GM18508 (cell line): ENCODE results near the gene CNGB1.
"Not testable (repeated sequence)": the region's sequence is repeated elsewhere in the genome, so short reads cannot be mapped to it uniquely, and the experiment has no call there.

ENCODE experiments used
- ATAC-seq: cut with Tn5 transposase; IDR thresholded peaks from one replicate; pipeline ENCODE4 v1.9.1; 2021; ENCODE audit warnings: moderate number of reproducible peaks; ENCODE audit not compliant: insufficient read depth, unreplicated experiment

The CNGB1 gene

GRCh38 chr16:57978070-57978465 is 7.1 kb upstream of the CNGB1 start:
- ATAC-seq, result not testable (repeated sequence)

DNA sequence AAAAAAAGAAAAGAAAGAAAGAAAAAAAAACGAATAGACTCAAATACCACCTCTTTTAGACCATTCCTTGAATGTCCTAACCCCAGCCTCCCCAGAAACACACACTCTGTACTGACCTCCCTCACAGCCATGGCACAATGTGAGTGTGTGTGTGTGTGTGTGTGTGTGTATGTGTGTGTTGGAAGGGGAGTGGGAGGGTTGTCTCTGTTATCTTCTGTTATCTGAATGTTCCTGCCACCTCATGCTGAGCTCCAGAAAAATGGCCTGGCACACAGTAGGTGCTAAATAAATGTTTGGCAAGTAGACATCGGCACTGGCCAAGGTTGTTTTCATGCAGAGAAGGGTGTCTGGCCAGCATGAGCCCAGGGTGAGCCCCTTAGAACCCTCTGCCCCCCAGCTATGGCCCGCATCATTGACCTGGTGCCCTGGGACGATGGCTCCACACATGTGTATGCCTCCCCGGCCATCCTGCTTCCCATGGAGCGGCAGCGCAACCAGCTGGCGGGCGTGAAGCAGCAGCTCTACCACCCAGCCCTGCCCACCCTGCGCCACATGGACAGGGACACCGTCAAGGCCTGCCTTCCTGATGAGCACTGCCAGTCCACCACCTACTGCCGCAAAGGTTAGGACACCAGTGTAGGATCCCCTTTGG is 6.6 kb upstream of the CNGB1 start:
- ATAC-seq, result no peak

- no peak for ATAC-seq
These were observed 5.4 kb upstream of the CNGB1 start for GRCh38 chr16:57976331-57976796.

- no peak for ATAC-seq
These were observed 1.4 kb upstream of the CNGB1 start for GRCh38 chr16:57972306-57972705.

- no peak for ATAC-seq
These were observed 920 bp upstream of the CNGB1 start for GRCh38 chr16:57971848-57972247.

DNA sequence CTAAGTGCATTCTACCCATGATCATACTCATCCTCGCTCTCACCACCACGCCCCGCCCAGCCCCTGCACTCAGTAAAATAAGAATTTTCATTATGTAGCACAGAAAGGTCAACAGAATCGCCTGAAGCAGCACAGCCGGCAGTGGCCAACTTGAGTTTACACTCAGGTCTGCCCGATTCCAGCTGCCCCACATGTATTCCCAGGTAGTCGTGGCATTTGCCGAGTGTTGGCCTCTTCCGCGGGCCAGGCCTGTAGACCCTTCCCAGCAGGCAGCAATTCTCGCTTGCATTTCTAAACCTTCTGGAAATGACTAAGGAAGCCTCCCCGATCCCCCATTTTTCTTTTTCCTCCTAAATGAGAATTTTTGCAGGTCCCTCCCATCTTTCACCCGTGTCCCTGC is 609 bp downstream of the CNGB1 start:
- ATAC-seq, result no peak

- no peak for ATAC-seq
These were observed 1.3 kb downstream of the CNGB1 start for GRCh38 chr16:57969451-57970123.

GRCh38 chr16:57967916-57968315 is 3.0 kb downstream of the CNGB1 start:
- ATAC-seq, result no peak

GRCh38 chr16:57966986-57967385 is 3.9 kb downstream of the CNGB1 start:
- no peak for ATAC-seq

DNA sequence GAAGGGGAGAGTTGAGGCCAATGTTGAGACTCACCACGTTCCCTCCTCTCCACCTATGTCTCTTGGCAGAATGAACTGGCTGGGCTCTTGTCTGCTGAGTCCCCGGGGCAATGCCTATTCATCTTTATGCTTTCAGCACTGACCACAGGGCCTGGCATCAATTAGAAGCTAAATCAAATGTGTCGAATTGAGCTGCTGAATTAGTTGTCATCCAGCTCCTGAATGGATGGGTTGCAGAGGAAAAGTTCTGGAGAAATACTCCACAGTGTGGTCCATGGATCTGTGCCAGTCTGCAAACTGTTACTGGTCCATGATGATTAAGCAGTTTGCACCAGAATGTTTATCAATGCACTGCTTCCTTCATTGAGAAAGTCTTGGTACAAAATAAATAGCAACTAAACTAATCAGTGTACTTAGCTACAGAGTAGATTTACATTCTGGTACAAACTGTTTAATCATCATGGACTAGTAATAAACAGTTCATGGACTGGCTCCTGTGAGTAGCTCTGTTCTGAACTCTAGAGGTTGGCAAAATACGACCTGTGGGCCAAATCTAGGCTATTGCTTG is 4.6 kb downstream of the CNGB1 start:
- ATAC-seq, result no peak

- ATAC-seq, result no peak
These were observed 6.7 kb downstream of the CNGB1 start for GRCh38 chr16:57964157-57964700.

DNA sequence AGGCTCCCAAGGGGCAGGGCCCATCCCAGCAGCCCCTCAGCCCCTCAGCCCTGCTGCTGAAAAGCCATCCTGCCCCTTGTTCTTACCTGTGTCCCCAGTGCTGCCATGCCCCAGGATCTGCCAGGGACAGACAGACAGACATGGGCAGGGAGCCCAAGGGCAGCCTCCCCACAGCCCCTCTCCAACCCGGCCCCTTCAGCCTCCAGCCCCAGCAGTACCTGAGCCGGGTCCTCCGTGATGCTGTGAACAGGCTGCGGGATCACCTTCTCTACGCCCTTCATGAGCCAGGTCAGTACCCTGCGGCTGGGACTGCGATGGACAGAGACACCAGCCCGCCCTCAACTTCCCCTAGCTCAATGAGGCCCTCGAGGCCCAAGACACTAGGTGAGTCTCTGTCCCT is 8.2 kb downstream of the CNGB1 start:
- ATAC-seq, result no peak

DNA sequence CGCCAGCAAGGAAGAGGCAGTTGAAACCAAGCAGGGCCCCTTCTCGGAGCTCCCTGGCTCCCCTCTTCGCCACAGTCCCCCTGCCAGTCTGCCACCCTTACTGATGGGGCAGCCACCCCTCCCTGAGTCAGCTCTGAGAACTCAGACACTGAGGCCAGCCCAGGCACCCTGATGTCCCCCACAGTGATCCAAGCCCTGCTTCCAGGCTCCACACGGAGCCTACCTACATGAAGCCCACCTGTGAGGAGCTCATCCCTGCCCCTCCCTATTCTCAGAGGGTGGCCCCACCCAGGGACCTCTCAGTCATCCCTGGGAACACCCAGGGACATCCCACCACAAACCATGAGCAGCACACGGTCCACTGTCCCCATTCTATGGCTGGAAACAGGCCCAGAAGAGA is 8.9 kb downstream of the CNGB1 start:
- no peak for ATAC-seq

DNA sequence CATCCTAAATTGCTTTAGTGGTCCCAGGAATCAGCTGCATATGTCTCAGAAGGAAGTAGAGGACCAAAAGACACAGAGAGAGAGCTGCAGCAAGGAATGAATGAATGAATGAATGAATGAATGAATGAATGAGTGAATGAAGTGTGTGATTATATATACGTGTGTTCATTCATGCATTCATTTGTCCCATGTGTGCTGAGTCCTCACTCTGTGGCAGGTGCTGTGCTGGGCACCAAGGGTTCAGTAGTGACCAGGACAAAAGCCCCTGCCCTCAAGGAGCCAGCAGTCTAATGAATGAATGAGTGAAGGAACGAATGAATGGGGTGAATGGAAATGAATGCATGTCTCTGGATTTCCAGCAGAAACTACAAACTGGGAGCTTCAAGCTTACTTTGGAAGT is 9.4 kb downstream of the CNGB1 start:
- no peak for ATAC-seq

DNA sequence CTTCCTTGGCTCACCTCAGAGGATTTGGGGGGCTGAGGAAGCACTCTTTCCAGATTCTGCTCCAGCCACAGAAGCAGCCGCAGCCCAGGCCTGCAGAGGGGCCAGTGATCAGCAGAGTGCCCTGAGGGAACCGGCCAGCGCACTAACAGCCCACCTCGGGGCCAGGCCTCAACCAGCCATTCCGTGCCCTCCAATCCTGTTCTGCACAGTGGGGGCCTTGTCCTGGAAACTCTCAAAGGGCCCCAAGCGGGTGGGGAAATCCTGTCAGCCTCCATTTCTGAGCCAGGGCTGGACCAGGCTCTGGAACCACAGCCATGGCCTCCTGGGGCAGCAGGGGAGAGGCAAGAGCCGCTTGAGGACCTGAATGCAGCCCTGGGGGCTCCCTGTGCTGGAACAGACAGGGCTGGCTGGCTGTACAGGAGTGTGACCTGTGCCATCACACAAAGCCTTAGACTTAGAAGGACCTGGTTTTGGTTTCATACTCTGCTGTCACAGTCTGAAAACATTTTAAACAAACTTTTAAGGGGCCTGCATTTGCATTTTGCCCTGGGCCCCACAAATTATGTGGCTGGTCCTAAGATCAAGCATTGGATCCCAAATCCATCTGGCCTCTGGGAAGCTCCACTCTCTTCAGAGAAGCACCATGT is 10.0 kb downstream of the CNGB1 start:
- ATAC-seq, result no peak

GRCh38 chr16:57960310-57960709 is 10.6 kb downstream of the CNGB1 start:
- no peak for ATAC-seq

DNA sequence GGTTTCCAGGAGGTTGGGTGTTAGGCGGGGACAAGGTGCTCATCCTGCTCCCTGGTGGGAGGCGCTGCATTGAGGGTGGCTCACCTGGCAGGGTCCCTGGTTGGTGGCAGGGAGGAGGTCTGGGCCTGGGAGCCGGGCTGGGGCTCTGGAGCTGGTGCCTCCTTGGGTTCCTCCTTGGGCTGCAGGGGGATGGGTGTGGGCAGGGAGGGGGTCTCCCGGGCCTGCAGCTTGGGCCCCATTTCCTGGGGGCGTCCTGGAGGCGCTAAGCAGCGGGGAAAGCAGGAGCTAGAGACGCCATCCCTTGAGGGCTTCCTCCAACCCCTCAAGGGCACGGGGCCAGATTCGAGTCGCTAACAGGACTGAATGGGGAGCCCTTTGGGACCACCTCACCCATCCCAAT is 11.1 kb downstream of the CNGB1 start:
- ATAC-seq, result no peak

- ATAC-seq, result no peak
These were observed 11.8 kb downstream of the CNGB1 start for GRCh38 chr16:57959121-57959520.

GRCh38 chr16:57958544-57958943 is 12.4 kb downstream of the CNGB1 start:
- no peak for ATAC-seq

- ATAC-seq, result no peak
These were observed 13.1 kb downstream of the CNGB1 start for GRCh38 chr16:57957673-57958392.
